T-helper 17 cell (primary cell): ENCODE measurements around the gene MTNR1A. TPM values are rescaled to one million over a fixed set of nuclear protein-coding genes. Genes with fewer than 3 reads are reported as not detected.

ENCODE experiments used
- ATAC-seq: fragments of 150-1000 bp; cut with Tn5 transposase; 2 replicates; pipeline ENCODE4 v1.10.0; 2021; ENCODE audit warnings: mild to moderate bottlenecking, moderate library complexity
- DNase-seq, 3 donors: peaks; one replicate each; pipeline versions ENCODE4 v3.0.0 to v3.0.0-alpha.2; 2020 to 2021
- H3K9me3 ChIP-seq: one replicate; pipeline ENCODE4 v1.7.0; 2013; ENCODE audit warnings: low read length, mild to moderate bottlenecking; ENCODE audit not compliant: control insufficient read depth, poor library complexity, severe bottlenecking
- H3K27ac Mint-ChIP-seq: one replicate; pipeline ENCODE4 v1.8.0; 2022; ENCODE audit warnings: mild to moderate bottlenecking, moderate library complexity, mixed read lengths
- H3K27me3 Mint-ChIP-seq: one replicate; pipeline ENCODE4 v1.8.0; 2022; ENCODE audit warnings: mixed read lengths
- H3K36me3 Mint-ChIP-seq: one replicate; pipeline ENCODE4 v1.8.0; 2022; ENCODE audit warnings: low read depth, mixed read lengths
- H3K4me1 Mint-ChIP-seq: one replicate; pipeline ENCODE4 v1.8.0; 2022; ENCODE audit warnings: mild to moderate bottlenecking, mixed read lengths
- H3K4me3 Mint-ChIP-seq: one replicate; pipeline ENCODE4 v1.8.0; 2022; ENCODE audit warnings: mild to moderate bottlenecking, moderate library complexity, mixed read lengths
- total RNA-seq, 4 donors: library from RNA in 2 of 4; stranded (reverse) in 2 of 4; gene quantifications; one replicate each; pipeline ENCODE4 v1.2.3 and lab custom pipeline; 2022 to 2026

Gene MTNR1A
- total RNA-seq, 2 donors from 2014 or later: not detected

DNA sequence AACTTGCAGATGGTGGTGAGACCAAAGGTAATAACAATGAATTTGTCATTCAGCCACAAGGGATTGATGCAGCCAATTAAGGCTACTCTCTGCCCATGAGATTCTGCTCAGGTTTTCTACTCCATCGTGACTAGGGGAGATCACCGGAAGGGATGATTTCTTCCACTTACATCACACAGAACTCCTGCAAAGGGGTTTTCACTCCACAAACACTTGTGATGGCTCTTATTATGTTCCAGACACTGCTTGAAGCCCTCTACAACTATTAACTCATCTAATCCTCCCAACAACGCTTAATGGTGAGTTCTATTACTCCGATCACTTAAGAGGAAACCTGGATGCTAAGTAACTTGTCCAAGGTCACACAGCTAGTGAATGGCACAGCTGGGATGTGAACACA lies 55.9 kb downstream of the MTNR1A start:
- no peak overlapping the region for H3K4me3 Mint-ChIP-seq
- ATAC-seq (no peak), DNase-seq (no peak)
- no peak overlapping the region for H3K27ac Mint-ChIP-seq
- H3K4me1 Mint-ChIP-seq: no peaks in the 10 kb centered on the region
- H3K36me3 Mint-ChIP-seq: no peaks in the 10 kb centered on the region
- no peaks in the 10 kb centered on the region for H3K9me3 ChIP-seq
- no peaks in the 10 kb centered on the region for H3K27me3 Mint-ChIP-seq

DNA sequence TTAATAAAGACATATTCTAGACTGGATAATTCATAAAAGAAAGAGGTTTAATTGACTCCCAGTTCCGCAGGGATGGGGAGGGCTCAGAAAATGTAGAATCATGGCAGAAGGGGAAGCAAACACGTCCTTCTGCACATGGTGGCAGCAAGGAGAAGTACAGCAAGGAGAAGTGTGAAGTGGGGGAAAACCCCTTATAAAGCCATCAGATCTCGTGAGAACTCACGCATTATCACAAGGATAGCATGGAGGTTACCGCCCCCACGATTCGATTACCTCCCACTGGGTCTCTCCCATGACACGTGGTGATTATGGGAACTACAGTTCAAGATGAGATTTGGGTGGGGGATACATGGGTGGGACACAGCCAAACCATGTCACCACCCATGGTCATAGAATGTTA lies 58.3 kb downstream of the MTNR1A start:
- no peak for ATAC-seq
- Mint-ChIP-seq H3K27ac (no peak overlapping the region), H3K4me3 (no peak overlapping the region), H3K4me1 (no peaks in the 10 kb centered on the region), H3K27me3 (no peaks in the 10 kb centered on the region), H3K36me3 (no peaks in the 10 kb centered on the region)
- H3K9me3 ChIP-seq: no peaks in the 10 kb centered on the region
- no peak for DNase-seq

DNA sequence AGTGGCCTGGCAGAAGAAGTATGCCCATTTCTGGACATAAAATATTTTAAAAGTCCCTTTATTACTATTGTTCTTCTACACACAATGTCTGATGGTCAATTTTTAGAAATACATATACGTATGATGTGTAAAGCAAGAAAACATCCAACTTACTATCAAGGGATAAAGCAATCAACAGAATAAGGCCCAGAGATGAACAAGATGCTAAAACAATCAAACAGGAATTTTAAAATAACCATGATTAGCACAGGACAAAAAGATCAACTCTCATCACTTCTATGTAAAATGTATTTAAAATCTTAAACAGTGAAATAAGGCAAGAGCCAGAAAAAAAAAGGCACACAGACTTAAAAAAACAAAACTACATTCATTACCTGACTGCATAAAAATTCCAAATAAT lies 60.9 kb downstream of the MTNR1A start:
- DNase-seq (no peak), ATAC-seq (no peak)
- Mint-ChIP-seq H3K4me3 (no peak overlapping the region), H3K27me3 (no peaks in the 10 kb centered on the region), H3K36me3 (no peaks in the 10 kb centered on the region), H3K27ac (no peak overlapping the region), H3K4me1 (no peaks in the 10 kb centered on the region)
- no peaks in the 10 kb centered on the region for H3K9me3 ChIP-seq

DNA sequence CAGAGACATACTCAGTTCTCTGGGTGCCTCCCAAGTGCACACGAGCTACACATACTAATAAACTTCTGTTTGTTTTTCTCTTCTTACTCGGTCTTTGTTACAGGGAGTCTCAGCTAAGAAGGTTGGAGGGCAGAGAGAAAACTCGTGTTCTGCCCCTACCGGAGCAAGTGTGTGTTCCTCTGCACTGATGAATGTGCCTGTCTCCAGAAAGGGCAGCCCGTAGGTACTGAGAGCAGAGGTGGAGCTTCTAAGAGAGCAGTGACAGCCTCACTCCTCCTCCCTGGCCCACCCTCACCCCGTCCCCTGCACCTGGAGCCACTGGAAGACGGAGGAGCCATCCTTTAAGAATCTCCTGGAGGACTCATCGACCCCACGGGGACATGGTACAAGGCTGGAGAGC lies 67.6 kb downstream of the MTNR1A start:
- no peak overlapping the region for H3K27ac Mint-ChIP-seq
- no peaks in the 10 kb centered on the region for H3K4me1 Mint-ChIP-seq
- H3K9me3 ChIP-seq: no peaks in the 10 kb centered on the region
- no peak overlapping the region for H3K4me3 Mint-ChIP-seq
- DNase-seq (no peak), ATAC-seq (no peak)
- no peaks in the 10 kb centered on the region for H3K36me3 Mint-ChIP-seq
- H3K27me3 Mint-ChIP-seq: no peaks in the 10 kb centered on the region

DNA sequence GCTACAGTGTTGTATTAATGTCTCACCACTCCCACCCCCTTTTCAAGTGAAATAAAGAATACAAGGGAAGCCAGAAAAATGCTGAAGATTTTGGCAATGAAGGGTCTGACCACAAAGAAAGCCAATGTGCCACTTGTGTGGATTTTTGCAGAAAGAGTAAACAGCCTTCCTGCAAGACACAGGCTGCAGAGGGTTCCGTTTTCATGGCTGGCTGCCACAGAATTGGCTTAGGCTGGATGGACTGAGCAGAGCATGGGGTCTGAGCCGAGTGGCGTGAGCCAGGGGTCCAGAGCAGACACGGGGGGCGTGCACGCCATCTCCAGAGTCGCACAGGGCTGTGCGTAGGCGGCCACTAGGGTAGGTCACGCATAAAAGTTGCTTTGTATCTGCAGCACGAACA lies 69.2 kb downstream of the MTNR1A start:
- Mint-ChIP-seq H3K27me3 (peaks cover 5% of the 10 kb centered on the region), H3K36me3 (no peaks in the 10 kb centered on the region), H3K4me1 (no peaks in the 10 kb centered on the region), H3K27ac (no peak overlapping the region), H3K4me3 (no peak overlapping the region)
- no peaks in the 10 kb centered on the region for H3K9me3 ChIP-seq
- DNase-seq: no peak
- no peak for ATAC-seq

DNA sequence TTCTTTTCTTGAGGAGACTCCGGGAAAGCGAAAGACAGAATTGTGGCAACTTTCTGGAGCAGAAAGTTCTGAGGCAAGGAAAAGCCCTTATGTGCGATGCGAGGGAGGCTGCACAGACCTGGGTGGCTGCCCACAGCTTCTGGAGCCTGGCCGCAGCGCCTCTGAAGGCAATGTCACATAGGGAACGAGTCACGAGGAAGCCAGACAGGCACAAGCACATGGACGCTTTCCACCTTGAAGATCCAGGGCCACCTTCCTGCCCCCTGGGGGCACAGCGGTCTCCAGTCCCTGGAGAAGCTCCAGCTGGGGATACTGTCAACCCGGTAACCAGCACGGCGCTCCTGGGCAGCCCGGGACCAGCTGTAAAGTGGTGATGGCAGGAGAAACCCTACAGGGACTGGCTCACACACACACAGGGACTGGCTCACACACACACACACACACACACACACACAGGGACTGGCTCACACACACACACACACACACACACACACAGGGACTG lies 69.8 kb downstream of the MTNR1A start:
- Mint-ChIP-seq H3K36me3 (no peaks in the 10 kb centered on the region), H3K27me3 (peaks cover 5% of the 10 kb centered on the region), H3K4me1 (no peaks in the 10 kb centered on the region), H3K27ac (no peak overlapping the region), H3K4me3 (no peak overlapping the region)
- no peak for DNase-seq
- no peak for ATAC-seq
- H3K9me3 ChIP-seq: no peaks in the 10 kb centered on the region

DNA sequence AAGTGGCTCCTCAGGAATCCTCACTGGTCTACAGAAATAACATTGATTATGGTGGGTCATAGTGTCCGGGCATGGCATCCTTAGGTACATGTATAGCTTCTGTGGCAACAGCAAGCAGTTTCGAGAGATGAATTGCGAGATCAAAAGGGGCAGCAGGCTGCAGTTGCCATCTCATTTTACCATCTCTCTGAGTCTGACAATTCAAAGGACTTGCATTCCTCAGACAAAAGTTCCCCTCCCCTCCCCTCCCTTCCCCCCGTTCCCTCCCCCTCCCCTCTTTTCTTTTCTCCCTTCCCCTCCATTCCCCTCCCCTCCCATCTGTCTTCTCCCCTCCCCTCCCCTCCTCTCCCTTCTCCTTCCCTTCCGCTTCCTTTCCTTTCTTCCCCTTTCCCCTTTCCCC lies 70.2 kb downstream of the MTNR1A start:
- H3K27ac Mint-ChIP-seq: no peak overlapping the region

DNA sequence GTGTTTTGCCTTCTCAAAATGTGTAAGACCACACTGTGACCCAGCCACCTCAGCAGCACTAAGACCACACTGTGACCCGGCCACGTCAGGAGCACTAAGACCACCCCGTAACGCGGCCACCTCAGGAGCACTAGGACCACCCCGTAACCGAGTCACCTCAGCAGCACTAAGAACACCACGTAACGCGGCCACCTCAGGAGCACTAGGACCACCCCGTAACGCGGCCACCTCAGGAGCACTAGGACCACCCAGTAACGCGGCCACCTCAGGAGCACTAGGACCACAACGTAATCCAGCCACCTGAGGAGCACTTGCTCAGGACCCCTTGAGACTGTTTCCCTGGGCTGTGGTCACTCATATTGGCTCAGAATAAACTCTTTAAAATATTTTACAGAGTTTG lies 71.7 kb downstream of the MTNR1A start:
- no peaks in the 10 kb centered on the region for H3K36me3 Mint-ChIP-seq
- H3K27ac Mint-ChIP-seq: no peak overlapping the region
- no peak for ATAC-seq
- H3K4me1 Mint-ChIP-seq: no peaks in the 10 kb centered on the region
- peaks cover 5% of the 10 kb centered on the region for H3K27me3 Mint-ChIP-seq
- DNase-seq: no peak
- no peaks in the 10 kb centered on the region for H3K9me3 ChIP-seq
- no peak overlapping the region for H3K4me3 Mint-ChIP-seq

More for the DNA sequence above, 70.2 kb downstream of the MTNR1A start:
- no peak for DNase-seq
- Mint-ChIP-seq H3K4me1 (no peaks in the 10 kb centered on the region), H3K27me3 (peaks cover 5% of the 10 kb centered on the region), H3K4me3 (no peak overlapping the region), H3K36me3 (no peaks in the 10 kb centered on the region)
- no peak for ATAC-seq
- H3K9me3 ChIP-seq: no peaks in the 10 kb centered on the region

Other genes with a start within 250 kb of the MTNR1A start
- gene FAT1, start 168.3 kb upstream of the MTNR1A start, total RNA-seq: not detected